NCI-H2107 treated with DMSO at 0.1 percent for 48 hours (cell line): ENCODE measurements around the gene GRB10.

Source experiments
- DNase-seq: peaks from one replicate; lab custom pipeline; 2025; ENCODE audit not compliant: unreplicated experiment; lab: John Stamatoyannopoulos, UW

GRB10 gene

GRCh38 chr7:50803359-50804337, 21.0 kb upstream of the GRB10 start:
- no peak for DNase-seq

DNA sequence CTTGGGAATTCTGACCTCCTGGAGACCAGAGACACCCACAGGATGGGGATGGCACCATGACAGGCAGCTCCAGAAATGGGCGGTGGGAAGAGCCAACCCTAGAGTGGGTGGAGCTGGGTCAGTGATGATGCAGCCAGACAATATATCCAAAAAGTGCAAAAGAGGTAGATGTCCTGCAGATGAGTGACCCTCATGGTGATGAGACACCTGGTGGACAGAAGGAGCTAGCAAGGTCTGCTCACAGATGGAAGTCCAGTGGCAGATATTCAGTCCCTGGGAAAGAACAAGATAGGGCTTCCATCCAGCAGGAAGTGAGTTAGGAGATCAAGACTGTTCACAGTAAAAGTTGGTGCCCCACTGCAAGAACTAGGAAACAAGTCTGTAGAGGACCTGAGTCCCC, 19.2 kb upstream of the GRB10 start:
- no peak for DNase-seq

DNA sequence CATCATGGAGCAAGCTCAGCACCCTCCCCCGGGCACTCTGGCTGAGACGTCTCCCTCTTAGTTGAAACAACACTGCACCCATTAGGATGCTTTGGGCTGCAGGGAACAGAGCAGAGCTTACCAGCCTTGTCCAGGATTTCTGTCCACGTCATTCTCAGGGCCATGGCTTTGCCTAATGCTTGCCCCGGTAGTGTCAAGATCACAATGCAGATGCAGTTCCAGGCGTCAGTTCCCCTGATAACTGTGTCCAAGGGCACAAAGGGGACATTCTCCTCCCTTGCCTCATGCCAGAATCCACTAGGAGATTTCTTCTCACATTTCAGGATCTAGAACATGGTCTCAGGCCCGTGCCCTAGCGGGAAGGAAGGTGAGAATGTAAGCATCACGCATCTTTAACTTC, 17.2 kb upstream of the GRB10 start:
- no peak for DNase-seq

GRCh38 chr7:50798126-50798525, 15.4 kb upstream of the GRB10 start:
- no peak for DNase-seq

- DNase-seq: no peak
Observed at GRCh38 chr7:50795831-50796230, 13.1 kb upstream of the GRB10 start.

GRCh38 chr7:50795253-50795652, 12.6 kb upstream of the GRB10 start:
- no peak for DNase-seq

DNA sequence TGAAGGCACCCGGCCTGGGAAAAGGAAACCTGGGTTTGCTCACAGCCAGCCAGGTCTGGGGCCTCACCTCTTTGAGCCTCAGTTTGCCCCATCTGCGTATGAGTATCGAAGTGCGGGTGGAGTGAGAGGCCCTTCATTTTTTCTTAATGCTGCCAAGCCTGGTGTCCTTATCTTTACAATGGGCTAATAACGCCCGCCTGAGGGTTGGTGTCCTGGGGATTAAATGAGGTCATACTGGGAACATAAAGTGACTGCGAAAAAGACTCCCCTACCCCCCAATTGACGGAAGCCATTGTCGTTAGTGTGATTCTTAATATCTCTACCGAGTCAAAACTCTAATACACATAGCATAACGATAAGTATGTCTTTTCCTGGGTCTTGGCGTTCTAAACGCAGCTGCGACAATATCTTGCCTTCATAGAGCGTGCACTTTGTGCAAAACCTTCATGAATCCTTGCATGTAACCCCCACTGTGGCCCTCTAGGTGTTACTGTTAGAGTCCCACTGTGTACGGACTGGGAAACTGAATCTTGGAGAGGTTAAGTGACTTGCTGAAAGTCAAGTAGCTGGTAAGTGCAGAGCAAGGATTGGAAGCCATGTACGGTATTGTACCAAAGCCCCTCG, 11.4 kb upstream of the GRB10 start:
- DNase-seq: no peak

DNA sequence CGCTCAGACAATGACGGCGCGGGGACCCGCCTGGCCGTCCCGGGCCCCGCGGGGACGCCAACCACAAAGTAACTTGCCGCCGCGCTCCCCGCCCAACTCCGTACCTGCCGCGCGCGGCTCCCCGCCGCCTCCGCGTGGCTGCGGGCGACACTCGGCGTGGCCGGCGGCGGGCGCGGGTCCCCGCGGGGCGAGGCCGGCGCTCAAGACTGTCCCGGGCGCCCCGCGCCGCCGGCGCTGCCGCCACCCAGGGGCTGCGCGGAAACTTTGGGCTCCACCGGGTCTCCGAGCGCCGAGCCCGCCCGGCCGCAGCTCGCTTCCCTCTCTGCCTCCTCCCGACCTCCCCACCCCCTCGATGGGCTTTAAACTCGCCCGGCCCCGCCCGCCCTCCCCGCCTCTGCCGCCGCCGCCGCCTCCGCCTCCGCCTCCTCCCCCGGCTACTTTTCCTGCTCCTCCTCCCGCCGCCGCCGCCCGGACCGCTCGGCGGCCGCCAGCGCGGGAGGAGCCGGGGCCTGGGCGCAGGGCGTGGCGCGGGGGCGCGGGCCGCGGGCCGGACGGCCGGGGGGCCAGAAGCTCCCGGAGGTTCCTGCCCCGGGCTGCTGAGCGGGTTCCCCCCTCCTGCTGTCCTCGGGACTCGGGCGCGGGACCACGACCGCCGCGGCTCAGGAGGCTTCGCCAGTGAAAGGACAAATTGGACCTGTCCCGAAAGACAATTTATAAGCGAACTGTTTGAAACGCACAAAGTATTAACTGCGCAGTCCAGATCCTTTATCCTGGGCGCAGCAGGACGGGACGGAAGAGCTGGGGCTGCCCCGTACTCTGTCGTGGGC, 10.6 kb upstream of the GRB10 start:
- DNase-seq: no peak

- DNase-seq: peak; percentile 42
Observed at GRCh38 chr7:50792342-50793119, 9.8 kb upstream of the GRB10 start.

DNA sequence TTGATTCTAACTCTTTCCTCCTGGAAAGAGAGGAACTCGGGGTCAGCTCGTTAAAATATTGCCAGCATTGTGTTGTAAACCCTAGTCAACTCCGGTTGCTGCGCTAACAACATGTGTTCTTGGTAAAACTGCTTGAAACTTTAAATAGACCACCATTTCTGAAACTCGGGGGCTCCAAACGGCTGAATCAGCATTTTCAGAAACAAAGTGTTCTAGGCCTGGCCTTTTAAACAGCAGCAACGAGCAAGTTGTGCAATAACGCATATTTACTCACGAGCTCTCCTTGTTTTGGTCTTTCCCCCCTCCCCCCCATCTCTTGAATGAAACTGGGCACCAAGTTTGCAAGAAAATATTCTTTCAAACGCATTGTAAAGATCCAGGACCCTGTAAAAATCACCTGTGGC, 9.2 kb upstream of the GRB10 start:
- DNase-seq: no peak

DNA sequence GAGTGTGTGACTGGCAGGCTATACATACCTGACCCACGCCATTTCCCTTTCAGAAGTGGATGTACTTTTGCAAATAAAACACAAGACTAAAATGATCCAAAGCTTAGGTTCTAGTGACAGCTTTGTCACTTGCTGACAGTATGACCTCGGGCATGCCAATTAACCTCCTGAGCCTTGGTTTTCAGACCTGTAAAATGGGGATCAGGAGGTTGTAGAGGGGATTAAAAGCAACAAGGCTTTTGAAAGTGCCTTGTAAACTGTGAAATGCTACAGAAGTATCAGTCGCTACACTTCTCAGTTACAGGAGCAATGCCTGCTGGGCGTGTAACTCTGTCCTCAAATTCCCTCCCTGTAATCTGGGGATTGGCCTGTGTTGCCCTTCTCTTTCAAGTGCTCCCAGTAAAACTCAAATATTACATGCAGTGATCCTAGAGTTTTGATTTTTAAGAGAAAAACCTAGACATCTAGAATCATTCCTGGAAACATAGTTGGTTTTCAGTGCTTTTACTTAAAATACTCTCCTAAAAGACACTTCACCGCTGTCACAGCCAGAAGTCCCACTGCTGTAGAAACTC, 8.8 kb upstream of the GRB10 start:
- no peak for DNase-seq

GRCh38 chr7:50790381-50790780, 7.7 kb upstream of the GRB10 start:
- no peak for DNase-seq

GRCh38 chr7:50788382-50788781, 5.7 kb upstream of the GRB10 start:
- no peak for DNase-seq

DNA sequence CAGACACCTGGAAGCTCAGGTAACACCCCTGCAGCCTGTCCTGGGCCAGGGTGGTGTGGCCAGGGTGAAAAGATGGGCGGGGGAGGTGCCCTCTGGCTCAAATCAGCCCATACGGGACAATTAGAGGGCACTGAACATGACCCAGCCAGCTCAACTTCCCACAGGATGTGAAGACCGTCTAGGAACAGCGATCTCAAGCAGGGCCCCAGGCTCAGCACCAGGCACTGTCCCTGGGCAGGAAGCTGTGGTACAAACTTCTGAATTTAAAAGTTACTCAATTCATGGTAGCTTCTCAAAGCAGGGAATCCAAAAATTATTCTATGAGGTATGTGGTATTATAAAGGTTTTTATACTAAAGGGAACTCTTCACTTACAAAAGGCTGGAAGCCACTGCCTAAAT, 5.1 kb upstream of the GRB10 start:
- no peak for DNase-seq

GRCh38 chr7:50785346-50785745, 2.6 kb upstream of the GRB10 start:
- DNase-seq: no peak

- DNase-seq: no peak
Observed at GRCh38 chr7:50783801-50784507, 1.3 kb upstream of the GRB10 start.

DNA sequence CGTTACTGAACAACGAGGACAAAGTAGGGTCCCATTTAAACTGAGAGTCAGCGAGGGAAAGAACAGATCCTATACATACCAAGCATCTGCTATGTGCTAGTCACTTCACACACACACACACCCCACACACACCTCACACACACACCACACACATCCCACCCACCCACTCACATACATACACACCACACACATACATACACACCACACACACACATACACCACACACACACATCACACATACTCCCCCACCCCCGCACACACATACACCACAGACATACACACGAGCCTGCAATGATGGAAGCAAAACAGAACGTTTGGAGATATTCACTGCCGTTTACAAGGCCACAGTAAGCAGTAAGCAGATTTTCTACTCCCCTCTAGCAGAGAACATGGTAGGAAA, 607 bp upstream of the GRB10 start:
- DNase-seq: no peak

DNA sequence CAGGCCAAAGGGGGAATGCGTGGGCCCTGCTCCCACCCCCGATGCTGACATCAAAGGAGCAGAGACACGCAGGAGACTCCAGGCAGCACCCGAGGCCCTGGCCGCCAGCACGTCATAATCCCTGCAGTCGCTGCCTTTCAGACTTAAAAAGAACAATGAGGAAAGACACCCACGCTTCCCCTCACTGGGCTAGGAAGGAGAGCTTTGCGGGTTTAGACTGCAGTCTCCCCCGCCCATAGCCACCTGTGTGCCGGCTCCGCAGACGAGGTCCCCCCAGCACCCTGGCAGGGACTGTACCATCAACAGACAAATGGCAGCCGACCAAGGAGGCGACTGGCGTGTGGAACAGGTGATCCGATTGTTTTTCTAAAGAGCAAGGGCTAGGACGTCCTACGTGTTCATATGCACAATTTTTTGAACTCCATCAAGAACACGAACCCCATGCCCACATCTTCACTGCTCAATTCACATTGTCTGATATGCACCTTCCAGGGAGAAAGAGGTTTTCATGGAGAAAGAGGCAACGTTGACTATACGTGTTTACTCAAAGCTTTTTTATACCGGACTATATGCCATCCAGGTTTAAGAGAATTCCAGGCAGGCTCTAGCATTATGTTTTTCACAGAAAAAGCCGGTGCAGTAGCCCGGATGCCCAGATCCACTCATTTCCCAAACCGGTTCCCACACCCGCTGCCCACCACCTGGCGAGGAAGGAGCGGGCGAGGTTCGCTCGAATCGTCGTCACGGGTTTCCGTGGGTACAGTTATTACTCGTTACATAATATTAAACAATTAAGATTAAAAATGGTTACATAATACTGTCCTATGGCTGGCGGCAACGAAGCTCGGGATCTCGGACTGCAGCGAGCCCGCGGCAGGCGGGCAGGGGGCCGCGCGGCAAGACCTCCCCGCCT, 1.1 kb downstream of the GRB10 start:
- DNase-seq: no peak

- no peak for DNase-seq
Observed at GRCh38 chr7:50780436-50780835, 2.3 kb downstream of the GRB10 start.
